GM19438 (cell line): ENCODE data around the gene LZTS2.

Experiments used
- ATAC-seq: cut with Tn5 transposase; IDR thresholded peaks from one replicate; pipeline ENCODE4 v1.9.1; 2021; ENCODE audit warnings: low read depth; ENCODE audit not compliant: unreplicated experiment

LZTS2 gene

GRCh38 chr10:101012525-101013364, 13.1 kb downstream of the LZTS2 start:
- peak; percentile 74 for ATAC-seq

GRCh38 chr10:101013365-101013825, 13.8 kb downstream of the LZTS2 start:
- no peak for ATAC-seq

- no peak for ATAC-seq
Observed at GRCh38 chr10:101014230-101014884, 14.7 kb downstream of the LZTS2 start.

GRCh38 chr10:101014966-101015581, 15.5 kb downstream of the LZTS2 start:
- ATAC-seq: no peak

GRCh38 chr10:101015582-101015973, 16.0 kb downstream of the LZTS2 start:
- no peak for ATAC-seq

- no peak for ATAC-seq
Observed at GRCh38 chr10:101016814-101017213, 17.2 kb downstream of the LZTS2 start.

GRCh38 chr10:101018118-101018599, 18.6 kb downstream of the LZTS2 start:
- ATAC-seq: peak; percentile 15

- ATAC-seq: peak; percentile 61
Observed at GRCh38 chr10:101018600-101019439, 19.2 kb downstream of the LZTS2 start.

GRCh38 chr10:101019440-101019703, 19.8 kb downstream of the LZTS2 start:
- ATAC-seq: no peak

GRCh38 chr10:101020427-101021075, 20.9 kb downstream of the LZTS2 start:
- no peak for ATAC-seq

GRCh38 chr10:101021239-101021638, 21.6 kb downstream of the LZTS2 start:
- ATAC-seq: no peak

GRCh38 chr10:101021692-101022251, 22.2 kb downstream of the LZTS2 start:
- no peak for ATAC-seq

- ATAC-seq: no peak
Observed at GRCh38 chr10:101022967-101023705, 23.5 kb downstream of the LZTS2 start.

GRCh38 chr10:101027106-101027720, 27.6 kb downstream of the LZTS2 start:
- no peak for ATAC-seq

GRCh38 chr10:101028446-101029337, 29.1 kb downstream of the LZTS2 start:
- ATAC-seq: no peak

- no peak for ATAC-seq
Observed at GRCh38 chr10:101029520-101030295, 30.1 kb downstream of the LZTS2 start.
